ENCODE results near the gene METRN.

Gene METRN

GRCh38 chr16:721765-722540, 7.0 kb downstream of the METRN start:
- no peak for TF ChIP-seq CTCF (IDR thresholded peaks at IDR 0.05)

- TF ChIP-seq CTCF (IDR thresholded peaks at IDR 0.05) = no peak
Observed at GRCh38 chr16:722835-723633, 8.1 kb downstream of the METRN start.

GRCh38 chr16:723695-724094, 8.8 kb downstream of the METRN start:
- TF ChIP-seq CTCF (IDR thresholded peaks at IDR 0.05) = no peak

- no peak for TF ChIP-seq CTCF (IDR thresholded peaks at IDR 0.05)
Observed at GRCh38 chr16:724188-725040, 9.5 kb downstream of the METRN start.

- TF ChIP-seq CTCF (IDR thresholded peaks at IDR 0.05) = no peak
Observed at GRCh38 chr16:725041-725376, 10.1 kb downstream of the METRN start.

GRCh38 chr16:725463-726187, 10.7 kb downstream of the METRN start:
- no peak for TF ChIP-seq CTCF (IDR thresholded peaks at IDR 0.05)

GRCh38 chr16:726188-726437, 11.2 kb downstream of the METRN start:
- no peak for TF ChIP-seq CTCF (IDR thresholded peaks at IDR 0.05)

Data from LNCAP (cell line).